HG03175 (cell line): ENCODE measurements around the gene SMIM12.

Source experiments
- ATAC-seq: cut with Tn5 transposase; IDR thresholded peaks from one replicate; pipeline ENCODE4 v1.9.1; 2021; ENCODE audit warnings: mild to moderate bottlenecking, moderate library complexity; ENCODE audit not compliant: unreplicated experiment

SMIM12 gene

GRCh38 chr1:34874296-34874952, 14.9 kb upstream of the SMIM12 start:
- no peak for ATAC-seq

- ATAC-seq, result no peak
These were observed 12.6 kb upstream of the SMIM12 start for GRCh38 chr1:34872133-34872503.

- no peak for ATAC-seq
These were observed 12.0 kb upstream of the SMIM12 start for GRCh38 chr1:34871443-34872132.

- ATAC-seq, result no peak
These were observed 10.8 kb upstream of the SMIM12 start for GRCh38 chr1:34870395-34870794.

- no peak for ATAC-seq
These were observed 10.2 kb upstream of the SMIM12 start for GRCh38 chr1:34869760-34870159.

GRCh38 chr1:34868230-34869049, 8.9 kb upstream of the SMIM12 start:
- no peak for ATAC-seq

- ATAC-seq, result no peak
These were observed 7.9 kb upstream of the SMIM12 start for GRCh38 chr1:34867415-34867814.

GRCh38 chr1:34866762-34867109, 7.2 kb upstream of the SMIM12 start:
- ATAC-seq, result no peak

- peak; percentile 77 for ATAC-seq
These were observed 6.6 kb upstream of the SMIM12 start for GRCh38 chr1:34865981-34866761.

- peak; percentile 4 for ATAC-seq
These were observed 6.0 kb upstream of the SMIM12 start for GRCh38 chr1:34865573-34865972.

GRCh38 chr1:34864759-34865158, 5.2 kb upstream of the SMIM12 start:
- no peak for ATAC-seq

- no peak for ATAC-seq
These were observed 4.0 kb upstream of the SMIM12 start for GRCh38 chr1:34863501-34863900.

GRCh38 chr1:34858901-34859445, 576 bp downstream of the SMIM12 start:
- peak; percentile 15 for ATAC-seq

GRCh38 chr1:34856697-34857096, 2.9 kb downstream of the SMIM12 start:
- ATAC-seq, result no peak

- peak; percentile 99 for ATAC-seq
These were observed 6.8 kb downstream of the SMIM12 start for GRCh38 chr1:34852677-34853217.

GRCh38 chr1:34851431-34852105, 8.0 kb downstream of the SMIM12 start:
- no peak for ATAC-seq

GRCh38 chr1:34850382-34850781, 9.2 kb downstream of the SMIM12 start:
- ATAC-seq, result no peak

- ATAC-seq, result no peak
These were observed 12.5 kb downstream of the SMIM12 start for GRCh38 chr1:34847094-34847493.

GRCh38 chr1:34846265-34846664, 13.3 kb downstream of the SMIM12 start:
- no peak for ATAC-seq
